ENCODE measurements around the gene NF1.

DNA sequence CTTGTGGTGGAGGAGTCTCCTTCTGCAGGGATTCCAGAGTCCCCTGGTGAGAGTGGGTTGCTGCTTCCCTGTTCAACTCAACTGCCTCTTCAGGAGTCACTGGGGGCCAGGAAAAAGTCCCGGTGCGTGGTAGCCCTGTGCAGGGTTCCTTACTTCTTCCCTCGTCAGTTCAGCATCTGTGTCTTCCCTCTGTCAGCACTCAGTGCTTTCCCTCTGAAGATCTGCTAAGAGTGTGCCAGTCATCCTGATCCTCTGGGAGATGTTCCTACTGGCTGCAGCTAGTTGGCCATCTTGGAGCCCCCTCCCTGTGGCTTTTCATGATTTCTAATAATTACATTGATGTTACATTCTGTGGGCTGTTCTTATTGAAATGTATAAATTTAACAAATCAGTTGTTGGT, 36.5 kb downstream of the NF1 start:
- TF ChIP-seq, protein P1, sequence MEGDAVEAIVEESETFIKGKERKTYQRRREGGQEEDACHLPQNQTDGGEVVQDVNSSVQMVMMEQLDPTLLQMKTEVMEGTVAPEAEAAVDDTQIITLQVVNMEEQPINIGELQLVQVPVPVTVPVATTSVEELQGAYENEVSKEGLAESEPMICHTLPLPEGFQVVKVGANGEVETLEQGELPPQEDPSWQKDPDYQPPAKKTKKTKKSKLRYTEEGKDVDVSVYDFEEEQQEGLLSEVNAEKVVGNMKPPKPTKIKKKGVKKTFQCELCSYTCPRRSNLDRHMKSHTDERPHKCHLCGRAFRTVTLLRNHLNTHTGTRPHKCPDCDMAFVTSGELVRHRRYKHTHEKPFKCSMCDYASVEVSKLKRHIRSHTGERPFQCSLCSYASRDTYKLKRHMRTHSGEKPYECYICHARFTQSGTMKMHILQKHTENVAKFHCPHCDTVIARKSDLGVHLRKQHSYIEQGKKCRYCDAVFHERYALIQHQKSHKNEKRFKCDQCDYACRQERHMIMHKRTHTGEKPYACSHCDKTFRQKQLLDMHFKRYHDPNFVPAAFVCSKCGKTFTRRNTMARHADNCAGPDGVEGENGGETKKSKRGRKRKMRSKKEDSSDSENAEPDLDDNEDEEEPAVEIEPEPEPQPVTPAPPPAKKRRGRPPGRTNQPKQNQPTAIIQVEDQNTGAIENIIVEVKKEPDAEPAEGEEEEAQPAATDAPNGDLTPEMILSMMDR (IDR thresholded peaks at IDR 0.05; ENCODE audit: insufficient read depth, low read length, poor library complexity, severe bottlenecking): no peak
- no peak for TF ChIP-seq EZH2phosphoT487 (conservative IDR thresholded peaks at IDR 0.05; ENCODE audit: low read length)

All from SU-DHL-6 (cell line).